Retinal pigment epithelial cell (primary cell): Measurements from ENCODE around the gene TBCK.

Experiments used
- DNase-seq: peaks from one replicate; pipeline ENCODE4 v3.0.0-alpha.2; 2010; ENCODE audit warnings: low read depth
- H3K4me3 ChIP-seq: 2 replicates; pipeline ENCODE4 v1.5.1; 2011; ENCODE audit warnings: mild to moderate bottlenecking, low read length, control low read depth, moderate library complexity
- CTCF ChIP-seq: conservative IDR thresholded peaks from 2 replicates; pipeline ENCODE4 v1.5.1; 2011; ENCODE audit warnings: low read depth, low read length, control low read depth, inconsistent platforms

TBCK gene

GRCh38 chr4:105998171-105999063, 317.6 kb downstream of the TBCK start:
- no peak for DNase-seq

GRCh38 chr4:105996845-105997244, 319.2 kb downstream of the TBCK start:
- no peak for TF ChIP-seq CTCF
- DNase-seq, result no peak

More at GRCh38 chr4:105998171-105999063, 317.6 kb downstream of the TBCK start:
- no peak overlapping the region for H3K4me3 ChIP-seq
- no peak for TF ChIP-seq CTCF

GRCh38 chr4:105994841-105995501, 321.0 kb downstream of the TBCK start:
- H3K4me3 ChIP-seq, result no peak overlapping the region
- DNase-seq, result no peak
- no peak for TF ChIP-seq CTCF

More at GRCh38 chr4:105996845-105997244, 319.2 kb downstream of the TBCK start:
- no peak overlapping the region for H3K4me3 ChIP-seq

GRCh38 chr4:105994061-105994460, 321.9 kb downstream of the TBCK start:
- no peak for DNase-seq
- H3K4me3 ChIP-seq, result no peak overlapping the region
- no peak for TF ChIP-seq CTCF

GRCh38 chr4:105992641-105993305, 323.2 kb downstream of the TBCK start:
- no peak for DNase-seq
- no peak overlapping the region for H3K4me3 ChIP-seq
- TF ChIP-seq CTCF, result no peak

- no peak for DNase-seq
- H3K4me3 ChIP-seq, result no peak overlapping the region
- TF ChIP-seq CTCF, result no peak
These were observed 324.3 kb downstream of the TBCK start for GRCh38 chr4:105991726-105992125.
